HG02763 (cell line): ENCODE data around the gene DHX30.
"Not testable (repeated sequence)": the region's sequence is repeated elsewhere in the genome, so short reads cannot be mapped to it uniquely, and the experiment has no call there.

Source experiments
- ATAC-seq: cut with Tn5 transposase; IDR thresholded peaks from one replicate; pipeline ENCODE4 v1.9.1; 2021; ENCODE audit warnings: mild to moderate bottlenecking, moderate library complexity; ENCODE audit not compliant: unreplicated experiment

The DHX30 gene

GRCh38 chr3:47882338-47882737 lies 79.4 kb downstream of the DHX30 start:
- ATAC-seq = no peak

- ATAC-seq = no peak
Measured at GRCh38 chr3:47884603-47885002, 81.7 kb downstream of the DHX30 start.

- ATAC-seq = no peak
Measured at GRCh38 chr3:47885168-47885567, 82.2 kb downstream of the DHX30 start.

GRCh38 chr3:47887991-47888390 lies 85.1 kb downstream of the DHX30 start:
- not testable (repeated sequence) for ATAC-seq

- no peak for ATAC-seq
Measured at GRCh38 chr3:47888986-47889757, 86.2 kb downstream of the DHX30 start.

GRCh38 chr3:47890126-47890827 lies 87.3 kb downstream of the DHX30 start:
- no peak for ATAC-seq

- ATAC-seq = no peak
Measured at GRCh38 chr3:47890828-47891612, 88.1 kb downstream of the DHX30 start.

GRCh38 chr3:47891613-47892005 lies 88.7 kb downstream of the DHX30 start:
- no peak for ATAC-seq

- ATAC-seq = no peak
Measured at GRCh38 chr3:47892286-47893040, 89.5 kb downstream of the DHX30 start.

GRCh38 chr3:47895241-47895640 lies 92.3 kb downstream of the DHX30 start:
- ATAC-seq = no peak

- no peak for ATAC-seq
Measured at GRCh38 chr3:47896736-47897135, 93.8 kb downstream of the DHX30 start.

- no peak for ATAC-seq
Measured at GRCh38 chr3:47897954-47898353, 95.0 kb downstream of the DHX30 start.

- no peak for ATAC-seq
Measured at GRCh38 chr3:47899495-47900108, 96.7 kb downstream of the DHX30 start.
